Measurements from ENCODE around the gene HSF5.

The HSF5 gene

GRCh38 chr17:58409432-58409831 is 78.8 kb downstream of the HSF5 start:
- no peak overlapping the region for H3K27ac ChIP-seq
- TF ChIP-seq CTCF (IDR thresholded peaks at IDR 0.05) = no peak
- DNase-seq (ENCODE audit: low spot score) = no peak
- no peak overlapping the region for H3K4me3 ChIP-seq

- H3K4me3 ChIP-seq = no peak overlapping the region
- no peak for DNase-seq (ENCODE audit: low spot score)
- H3K27ac ChIP-seq = no peak overlapping the region
- TF ChIP-seq CTCF (IDR thresholded peaks at IDR 0.05) = no peak
Measured at GRCh38 chr17:58403311-58403710, 84.9 kb downstream of the HSF5 start.

- Histone ChIP-seq H3K27ac (no peak overlapping the region), H3K4me3 (no peak overlapping the region)
- no peak for DNase-seq (ENCODE audit: low spot score)
- TF ChIP-seq CTCF (IDR thresholded peaks at IDR 0.05) = no peak
Measured at GRCh38 chr17:58402679-58403078, 85.5 kb downstream of the HSF5 start.

- no peak for TF ChIP-seq CTCF (IDR thresholded peaks at IDR 0.05)
- no peak for DNase-seq (ENCODE audit: low spot score)
- no peak overlapping the region for H3K27ac ChIP-seq
- H3K4me3 ChIP-seq = no peak overlapping the region
Measured at GRCh38 chr17:58402047-58402446, 86.2 kb downstream of the HSF5 start.

GRCh38 chr17:58401287-58401686 is 86.9 kb downstream of the HSF5 start:
- no peak for TF ChIP-seq CTCF (IDR thresholded peaks at IDR 0.05)
- no peak overlapping the region for H3K27ac ChIP-seq
- no peak overlapping the region for H3K4me3 ChIP-seq
- DNase-seq (ENCODE audit: low spot score) = no peak

- TF ChIP-seq CTCF (IDR thresholded peaks at IDR 0.05) = no peak
Measured at GRCh38 chr17:58400826-58401225, 87.4 kb downstream of the HSF5 start.

GRCh38 chr17:58399974-58400373 is 88.2 kb downstream of the HSF5 start:
- TF ChIP-seq CTCF (IDR thresholded peaks at IDR 0.05) = no peak
- H3K4me3 ChIP-seq = no peak overlapping the region
- DNase-seq (ENCODE audit: low spot score) = no peak
- H3K27ac ChIP-seq = no peak overlapping the region

More at GRCh38 chr17:58400826-58401225, 87.4 kb downstream of the HSF5 start:
- DNase-seq (ENCODE audit: low spot score) = no peak
- no peak overlapping the region for H3K27ac ChIP-seq
- H3K4me3 ChIP-seq = no peak overlapping the region
